IPS DF 6.9 (cell line): ENCODE data around the gene NOC2L.
"Not testable (repeated sequence)": the region's sequence is repeated elsewhere in the genome, so short reads cannot be mapped to it uniquely, and the experiment has no call there.

Experiments used
- DNase-seq: peaks from one replicate; pipeline ENCODE4 v3.0.0-alpha.2; 2013; ENCODE audit warnings: low read depth, low spot score
- H3K27ac ChIP-seq: one replicate; pipeline ENCODE4 v1.5.1; 2013; ENCODE audit warnings: low read length, control low read depth
- H3K27me3 ChIP-seq: 2 replicates; pipeline ENCODE4 v1.6.1; 2013; ENCODE audit warnings: mild to moderate bottlenecking, low read length; ENCODE audit not compliant: control insufficient read depth, insufficient read depth
- H3K36me3 ChIP-seq: 2 replicates; pipeline ENCODE4 v1.6.1; 2013; ENCODE audit warnings: low read length; ENCODE audit not compliant: control insufficient read depth, insufficient read depth
- H3K4me1 ChIP-seq: 2 replicates; pipeline ENCODE4 v1.6.1; 2013; ENCODE audit warnings: low read length; ENCODE audit not compliant: control insufficient read depth, insufficient read depth
- H3K4me3 ChIP-seq: 2 replicates; pipeline ENCODE4 v1.5.1; 2013; ENCODE audit warnings: mild to moderate bottlenecking, low read length
- H3K9me3 ChIP-seq: 2 replicates; pipeline ENCODE4 v1.6.1; 2013; ENCODE audit warnings: low read length, inconsistent platforms; ENCODE audit not compliant: control insufficient read depth, insufficient read depth
- WGBS: extraction: QIAGEN DNeasy Blood & Tissue Kit; methylation state at CpG from one replicate; pipeline ENCODE4 v1.1.7; 2013; ENCODE audit warnings: mixed read lengths, missing lambda C conversion rate; ENCODE audit not compliant: insufficient read length, insufficient coverage; 5-methylcytosine and 5-hydroxymethylcytosine counted together

Gene NOC2L

DNA sequence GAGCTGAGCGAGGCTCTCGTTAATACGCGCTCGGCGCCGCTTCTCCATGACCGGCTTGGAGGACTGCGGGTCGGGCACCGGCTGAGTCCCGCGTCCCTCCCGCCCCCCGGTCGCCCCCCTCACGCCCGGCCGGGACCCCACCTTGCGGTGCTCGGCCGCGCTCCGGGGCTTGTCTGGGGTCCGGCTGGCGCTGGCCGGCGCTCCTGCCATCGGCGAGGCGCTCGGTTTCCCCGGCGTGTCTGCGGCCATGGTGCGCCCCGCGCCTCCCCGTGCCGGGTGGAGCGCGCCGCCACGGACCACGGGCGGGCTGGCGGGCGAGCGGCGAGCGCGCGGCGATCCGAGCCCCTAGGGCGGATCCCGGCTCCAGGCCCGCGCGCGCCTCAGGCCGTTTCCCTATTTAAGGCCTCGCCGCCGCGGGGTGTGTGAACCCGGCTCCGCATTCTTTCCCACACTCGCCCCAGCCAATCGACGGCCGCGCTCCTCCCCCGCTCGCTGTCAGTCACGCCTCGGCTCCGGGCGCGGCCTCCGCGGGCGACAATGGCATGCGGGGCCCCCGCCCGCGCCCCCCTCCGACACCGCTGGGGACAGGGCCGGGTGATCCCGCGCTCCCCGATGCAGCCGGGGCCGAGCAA is 40.8 kb upstream of the NOC2L start, which contains the start of gene HES4:
HES4 (minus strand) TSS at position 373 of the 632 bp plus-strand sequence; CDS start at position 249, 124 bp downstream.
- DNase-seq, result no peak
- no CpG with 5 or more reads among the region's 95 CpGs for WGBS
- no peaks in the 10 kb centered on the region for H3K9me3 ChIP-seq
- peaks cover 24% of the 10 kb centered on the region for H3K27me3 ChIP-seq
- no peak within 1 kb of the TSS for H3K27ac ChIP-seq
- peak within 1 kb of the TSS; percentile 50; the same call in 1 of the 2 replicates for H3K4me3 ChIP-seq
- peaks cover 7% of the 10 kb centered on the region; the same call in 1 of the 2 replicates for H3K4me1 ChIP-seq
- no peaks in the 10 kb centered on the region; the same call in 1 of the 2 replicates for H3K36me3 ChIP-seq

DNA sequence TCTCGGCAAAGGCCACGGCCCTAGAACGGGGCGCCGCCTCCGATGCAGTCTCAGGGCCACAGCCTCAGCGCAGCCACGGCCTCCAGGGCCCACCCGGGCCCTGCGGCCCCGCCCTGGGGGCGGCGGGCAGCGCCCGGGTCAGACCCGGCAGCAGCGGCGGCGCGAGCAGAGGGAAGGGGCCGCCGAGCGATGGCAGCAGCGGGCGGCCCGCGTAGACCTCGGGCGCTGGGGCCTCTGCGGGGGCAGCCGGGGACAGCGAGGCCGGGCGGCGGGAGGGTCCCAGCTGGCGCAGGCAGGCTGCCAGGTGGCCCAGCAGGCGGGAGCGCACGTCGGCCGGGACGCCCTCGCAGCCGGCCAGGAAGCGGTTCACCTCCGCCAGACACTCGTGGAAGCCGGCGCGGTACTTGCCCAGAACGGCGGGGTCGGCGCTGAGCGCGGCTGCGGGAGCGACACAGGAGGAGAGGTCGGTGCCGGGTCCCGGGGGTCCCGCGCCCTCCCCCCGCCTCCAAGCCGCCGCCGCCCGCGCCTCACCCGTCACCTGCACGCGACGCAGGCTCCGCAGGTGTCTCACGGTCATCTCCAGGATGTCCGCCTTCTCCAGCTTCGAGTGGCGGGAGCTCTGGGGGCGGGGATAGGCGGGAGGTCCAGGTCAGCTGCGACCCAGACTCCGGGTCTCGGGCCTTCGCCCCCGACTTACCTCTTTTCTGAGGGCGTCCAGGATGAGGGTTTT is 40.1 kb upstream of the NOC2L start:
- Histone ChIP-seq H3K36me3 (no peaks in the 10 kb centered on the region; the same call in 1 of the 2 replicates), H3K4me3 (peak overlapping the region; percentile 50; the same call in 1 of the 2 replicates), H3K9me3 (no peaks in the 10 kb centered on the region), H3K27me3 (peaks cover 24% of the 10 kb centered on the region), H3K27ac (no peak overlapping the region), H3K4me1 (peaks cover 5% of the 10 kb centered on the region; the same call in 1 of the 2 replicates)
- DNase-seq, result no peak
- no CpG with 5 or more reads among the region's 86 CpGs for WGBS

DNA sequence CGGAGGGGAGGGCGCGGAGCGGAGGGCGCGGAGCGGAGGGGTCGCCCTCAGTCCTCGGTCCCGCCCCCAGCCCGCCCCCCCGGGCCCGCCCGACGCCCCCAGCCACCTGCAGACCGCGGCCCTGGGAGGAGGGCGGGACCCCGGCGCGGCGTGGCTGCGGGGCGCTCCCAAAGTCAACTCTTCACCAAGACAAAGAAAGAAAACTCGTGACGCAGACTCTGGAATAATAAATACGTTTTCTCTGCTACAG is 39.6 kb upstream of the NOC2L start:
- Histone ChIP-seq H3K27ac (no peak overlapping the region), H3K9me3 (no peaks in the 10 kb centered on the region), H3K27me3 (peaks cover 24% of the 10 kb centered on the region), H3K36me3 (no peaks in the 10 kb centered on the region; the same call in 1 of the 2 replicates), H3K4me1 (peaks cover 5% of the 10 kb centered on the region; the same call in 1 of the 2 replicates), H3K4me3 (peak overlapping the region; percentile 50; the same call in 1 of the 2 replicates)
- no peak for DNase-seq
- no CpG with 5 or more reads among the region's 27 CpGs for WGBS

DNA sequence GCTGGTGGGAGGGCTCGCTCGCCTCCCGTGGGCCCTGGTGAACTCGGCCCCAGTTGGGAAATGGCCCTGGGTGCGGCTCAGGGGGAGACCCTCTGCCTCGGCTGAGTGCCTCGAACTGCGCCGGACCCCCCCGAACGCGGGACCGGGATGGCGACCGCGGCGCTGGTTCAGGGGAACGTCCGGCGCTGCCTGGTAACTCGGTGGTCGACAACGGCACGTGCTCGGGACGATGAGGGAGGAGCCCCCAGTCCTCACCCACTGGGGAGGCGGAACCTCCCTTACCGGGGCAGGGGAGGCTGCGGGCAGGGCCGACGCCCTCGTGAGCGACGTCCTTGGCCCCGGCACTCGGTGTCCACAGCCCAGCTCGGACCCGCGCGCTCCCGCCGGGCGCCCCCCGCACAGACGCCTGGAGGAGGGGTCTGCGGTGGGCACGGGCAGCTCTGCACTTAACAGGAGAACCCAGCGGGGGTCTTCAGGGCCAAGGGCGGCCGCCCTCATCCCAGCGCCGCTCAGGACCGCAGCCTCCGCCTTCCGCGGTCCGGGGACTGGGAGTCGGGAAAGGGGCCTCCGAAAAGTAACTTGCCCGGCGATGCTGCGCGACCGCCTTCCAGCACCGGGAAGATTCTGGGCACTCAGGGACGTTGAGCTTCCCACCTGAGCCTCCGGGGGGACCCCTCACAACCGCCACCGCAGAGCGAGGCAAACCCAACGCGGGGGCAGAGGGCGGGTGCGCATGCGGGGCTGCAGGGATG is 39.1 kb upstream of the NOC2L start:
- Histone ChIP-seq H3K9me3 (no peaks in the 10 kb centered on the region), H3K27me3 (peaks cover 24% of the 10 kb centered on the region), H3K4me3 (peak overlapping the region; percentile 50; the same call in 1 of the 2 replicates), H3K27ac (no peak overlapping the region), H3K36me3 (no peaks in the 10 kb centered on the region; the same call in 1 of the 2 replicates), H3K4me1 (peaks cover 5% of the 10 kb centered on the region; the same call in 1 of the 2 replicates)
- no peak for DNase-seq
- WGBS, result no CpG with 5 or more reads among the region's 75 CpGs

DNA sequence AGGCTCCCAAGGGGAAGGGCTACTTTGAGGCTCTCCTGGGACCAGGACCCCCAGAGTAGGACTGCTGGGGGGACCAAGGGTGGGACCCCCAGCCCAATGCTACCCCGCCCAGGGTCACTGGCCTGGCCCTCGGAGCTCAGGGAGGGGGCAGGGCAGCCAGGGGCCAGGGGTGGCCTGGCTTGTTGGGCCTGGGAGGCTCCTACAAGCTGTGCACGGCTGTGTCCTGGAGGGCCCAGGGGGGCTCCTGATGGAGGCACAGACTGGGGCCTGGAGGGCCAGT is 38.6 kb upstream of the NOC2L start:
- H3K4me1 ChIP-seq, result peaks cover 5% of the 10 kb centered on the region; the same call in 1 of the 2 replicates
- no peaks in the 10 kb centered on the region for H3K9me3 ChIP-seq
- H3K27me3 ChIP-seq, result peaks cover 24% of the 10 kb centered on the region
- no peaks in the 10 kb centered on the region; the same call in 1 of the 2 replicates for H3K36me3 ChIP-seq
- DNase-seq, result no peak
- H3K4me3 ChIP-seq, result no peak overlapping the region
- H3K27ac ChIP-seq, result no peak overlapping the region
- no CpG with 5 or more reads among the region's 3 CpGs for WGBS

DNA sequence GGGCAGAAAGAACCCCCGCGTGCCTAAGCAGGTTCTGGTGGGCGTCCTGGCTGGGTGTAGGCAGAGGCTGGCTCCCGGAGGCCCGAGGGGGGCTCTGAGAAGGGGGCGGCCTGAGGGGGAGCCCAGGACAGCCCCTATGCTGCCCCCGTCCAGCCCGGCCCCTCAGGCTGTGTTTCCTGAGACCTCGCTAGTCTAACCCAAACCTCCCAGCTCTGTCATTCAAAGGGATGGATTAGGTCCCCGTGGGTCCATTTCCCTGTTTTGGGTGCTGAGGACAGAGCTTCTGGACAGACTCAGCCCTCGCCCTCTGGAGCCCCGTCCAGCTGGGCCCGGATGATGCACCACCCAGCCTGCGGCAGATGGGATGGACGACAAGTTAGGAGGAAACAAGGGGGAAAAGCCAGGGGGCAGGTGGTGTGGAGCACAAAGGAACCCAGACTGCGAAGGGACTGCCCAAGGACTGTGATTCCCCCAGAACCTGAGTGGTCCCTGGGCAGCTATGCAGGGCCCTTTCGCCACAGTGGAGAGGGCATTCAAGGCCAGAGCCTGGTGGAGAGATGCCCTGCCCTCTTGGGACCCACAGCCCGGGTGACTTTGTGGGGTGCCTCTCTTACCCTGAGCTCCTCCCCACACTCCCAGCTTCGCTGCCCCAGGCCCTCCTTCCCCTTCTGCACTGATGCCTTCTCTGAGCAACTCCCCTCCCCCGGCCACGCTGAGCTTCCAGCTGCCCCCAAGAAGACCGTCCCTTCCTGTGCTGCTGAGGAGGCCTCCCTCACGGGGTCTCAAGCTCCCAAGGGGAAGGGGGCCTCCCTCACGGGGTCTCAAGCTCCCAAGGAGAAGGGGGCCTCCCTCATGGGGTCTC is 38.0 kb upstream of the NOC2L start:
- Histone ChIP-seq H3K9me3 (no peaks in the 10 kb centered on the region), H3K4me3 (no peak overlapping the region), H3K27ac (no peak overlapping the region), H3K27me3 (peaks cover 24% of the 10 kb centered on the region), H3K36me3 (no peaks in the 10 kb centered on the region; the same call in 1 of the 2 replicates), H3K4me1 (peaks cover 5% of the 10 kb centered on the region; the same call in 1 of the 2 replicates)
- no CpG with 5 or more reads among the region's 24 CpGs for WGBS
- no peak for DNase-seq

DNA sequence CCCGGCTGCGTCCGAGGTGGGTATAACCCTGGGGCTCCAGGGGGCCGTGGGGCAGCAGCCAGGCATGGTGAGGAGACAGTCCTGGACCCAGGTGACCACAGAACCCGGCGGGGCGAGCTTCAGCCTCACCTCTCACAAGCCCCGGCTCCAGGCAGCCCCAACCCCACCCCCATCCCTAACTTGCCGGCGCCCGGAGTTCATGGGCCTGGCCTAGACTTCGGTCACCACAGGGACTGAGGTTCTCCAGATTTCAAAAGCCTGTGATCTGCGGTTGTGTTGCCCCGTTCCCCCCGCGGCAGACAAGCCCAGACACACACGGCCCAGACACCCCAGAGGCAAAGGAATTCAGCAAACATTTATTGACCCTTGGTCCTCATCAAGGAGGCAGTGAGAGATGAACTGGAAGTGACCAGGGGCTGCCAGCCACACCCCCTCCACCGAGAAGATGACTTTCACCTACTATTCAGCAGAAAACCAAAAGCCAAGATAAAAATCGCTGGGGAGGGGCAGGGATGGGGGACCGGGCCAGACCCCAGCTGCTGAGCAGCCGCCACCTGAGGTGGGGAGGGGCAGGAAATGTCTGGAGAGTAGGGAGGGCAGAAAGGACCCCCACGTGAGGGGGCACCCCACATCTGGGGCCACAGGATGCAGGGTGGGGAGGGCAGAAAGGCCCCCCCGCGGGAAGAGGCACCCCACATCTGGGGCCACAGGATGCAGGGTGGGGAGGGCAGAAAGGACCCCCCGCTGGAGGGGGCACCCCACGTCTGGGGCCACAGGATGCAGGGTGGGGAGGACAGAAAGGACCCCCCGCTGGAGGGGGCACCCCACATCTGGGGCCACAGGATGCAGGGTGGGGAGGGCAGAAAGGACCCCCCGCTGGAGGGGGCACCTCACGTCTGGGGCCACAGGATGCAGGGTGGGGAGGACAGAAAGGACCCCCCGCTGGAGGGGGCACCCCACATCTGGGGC is 36.9 kb upstream of the NOC2L start:
- no peak overlapping the region for H3K4me3 ChIP-seq
- H3K27ac ChIP-seq, result no peak overlapping the region
- H3K27me3 ChIP-seq, result peaks cover 24% of the 10 kb centered on the region
- H3K4me1 ChIP-seq, result peaks cover 5% of the 10 kb centered on the region; the same call in 1 of the 2 replicates
- H3K9me3 ChIP-seq, result no peaks in the 10 kb centered on the region
- H3K36me3 ChIP-seq, result no peaks in the 10 kb centered on the region; the same call in 1 of the 2 replicates
- no peak for DNase-seq
- WGBS, result no CpG with 5 or more reads among the region's 30 CpGs

DNA sequence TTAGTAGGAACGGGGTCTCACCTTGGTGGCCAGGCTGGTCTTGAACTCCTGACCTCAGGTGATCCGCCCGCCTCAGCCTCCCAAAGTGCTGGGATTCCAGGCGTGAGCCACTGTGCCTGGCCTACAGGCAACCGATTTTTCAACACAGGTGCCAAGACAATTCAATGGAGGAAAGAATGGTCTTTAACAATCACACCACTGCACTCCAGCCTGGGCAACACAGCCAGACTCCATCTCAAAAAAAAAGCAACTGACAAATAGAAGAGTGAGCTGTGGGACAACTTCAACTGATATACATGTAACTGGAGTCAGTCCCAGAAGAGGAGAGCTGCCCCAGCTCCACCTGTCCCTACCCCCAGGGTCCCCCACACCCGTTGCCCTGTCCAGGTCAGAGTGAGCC is 35.5 kb upstream of the NOC2L start:
- H3K4me1 ChIP-seq, H3K27ac ChIP-seq, H3K36me3 ChIP-seq, H3K9me3 ChIP-seq, H3K4me3 ChIP-seq, DNase-seq: not testable (repeated sequence)
- WGBS, result no CpG with 5 or more reads among the region's 6 CpGs
- H3K27me3 ChIP-seq, result peaks cover 24% of the 10 kb centered on the region

DNA sequence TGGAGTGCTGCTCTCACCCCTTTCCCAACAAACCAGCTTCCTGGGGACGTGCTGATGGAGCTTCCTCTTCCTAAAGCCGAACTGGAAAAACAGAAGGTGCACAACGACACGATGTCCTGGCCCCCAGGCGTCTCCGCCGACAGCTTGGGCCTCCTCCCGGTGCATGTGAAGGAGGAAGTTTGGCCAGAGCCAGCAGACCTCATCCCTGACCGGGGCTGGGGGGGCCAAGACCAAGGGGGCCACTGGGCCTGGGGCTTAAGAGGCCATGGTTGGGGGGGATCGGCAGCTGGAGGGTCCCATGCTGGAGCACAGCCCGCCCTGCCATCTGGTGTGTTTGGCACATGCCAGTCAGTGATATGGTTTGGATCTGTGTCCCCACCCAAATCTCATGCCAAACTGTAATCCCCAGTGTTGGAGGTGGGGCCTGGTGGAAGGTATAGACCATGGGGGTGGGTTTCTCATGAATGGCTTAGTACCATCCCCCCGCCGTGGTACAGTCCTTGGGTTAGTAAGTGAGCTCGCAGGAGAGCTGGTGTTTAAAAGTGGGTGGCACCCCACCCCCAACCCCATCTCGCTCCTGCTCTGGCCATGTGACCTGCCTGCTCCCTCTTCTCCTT is 34.4 kb upstream of the NOC2L start:
- H3K27me3 ChIP-seq, result peaks cover 18% of the 10 kb centered on the region
- no peak overlapping the region for H3K4me3 ChIP-seq
- no CpG with 5 or more reads among the region's 15 CpGs for WGBS

More for the DNA sequence above, 34.4 kb upstream of the NOC2L start:
- no peaks in the 10 kb centered on the region; the same call in 1 of the 2 replicates for H3K36me3 ChIP-seq
- H3K4me1 ChIP-seq, result 0 out of 2 replicates have a peak, but pooled peaks cover 3% of the 10 kb centered on the region
- no peak for DNase-seq
- H3K9me3 ChIP-seq, result no peaks in the 10 kb centered on the region
- no peak overlapping the region for H3K27ac ChIP-seq
